Measurements from ENCODE around the gene DGKH. TPM values are rescaled to one million over a fixed set of nuclear protein-coding genes. Genes with fewer than 3 reads are reported as not detected.

The DGKH gene
- total and polyA plus RNA-seq, 2 of the 13 experiments (the other 11 are each of a cell fraction or from before 2014, with no cell fraction given), result 0.01 to 0.13 TPM

DNA sequence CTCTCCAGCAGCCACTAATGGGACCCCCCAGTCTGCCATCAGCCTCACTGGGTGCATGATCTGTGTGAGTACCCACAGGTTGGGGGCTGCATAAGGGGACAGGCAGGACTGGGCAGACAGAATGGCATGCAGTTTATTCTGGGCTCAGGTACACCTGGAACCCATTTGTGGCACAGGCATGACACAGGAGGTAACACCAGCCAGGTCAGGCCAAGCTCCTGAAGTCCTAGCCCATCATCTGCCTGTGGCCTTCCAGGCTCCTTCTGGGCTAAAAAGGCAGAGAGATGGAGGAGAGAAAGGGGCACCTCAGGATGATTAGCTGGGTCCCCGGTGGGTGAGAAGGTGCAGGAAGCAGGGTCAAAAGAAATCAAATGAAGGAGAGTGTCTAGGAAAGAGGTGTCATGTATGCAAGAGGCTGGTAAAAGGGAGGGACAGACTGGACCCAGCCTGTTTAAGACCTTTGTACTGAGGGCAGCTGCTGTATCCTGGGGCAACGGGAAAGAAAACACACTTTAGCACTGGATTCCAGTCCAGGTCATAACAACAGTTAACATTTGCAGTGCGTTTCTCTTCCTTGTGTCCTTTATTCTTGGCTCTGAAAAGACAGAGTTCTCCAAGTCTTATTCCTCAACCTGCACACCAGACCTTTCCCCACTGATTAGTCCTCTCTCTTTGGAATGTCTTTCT is 20.2 kb upstream of the DGKH start (continued):
- TF ChIP-seq, protein P1, sequence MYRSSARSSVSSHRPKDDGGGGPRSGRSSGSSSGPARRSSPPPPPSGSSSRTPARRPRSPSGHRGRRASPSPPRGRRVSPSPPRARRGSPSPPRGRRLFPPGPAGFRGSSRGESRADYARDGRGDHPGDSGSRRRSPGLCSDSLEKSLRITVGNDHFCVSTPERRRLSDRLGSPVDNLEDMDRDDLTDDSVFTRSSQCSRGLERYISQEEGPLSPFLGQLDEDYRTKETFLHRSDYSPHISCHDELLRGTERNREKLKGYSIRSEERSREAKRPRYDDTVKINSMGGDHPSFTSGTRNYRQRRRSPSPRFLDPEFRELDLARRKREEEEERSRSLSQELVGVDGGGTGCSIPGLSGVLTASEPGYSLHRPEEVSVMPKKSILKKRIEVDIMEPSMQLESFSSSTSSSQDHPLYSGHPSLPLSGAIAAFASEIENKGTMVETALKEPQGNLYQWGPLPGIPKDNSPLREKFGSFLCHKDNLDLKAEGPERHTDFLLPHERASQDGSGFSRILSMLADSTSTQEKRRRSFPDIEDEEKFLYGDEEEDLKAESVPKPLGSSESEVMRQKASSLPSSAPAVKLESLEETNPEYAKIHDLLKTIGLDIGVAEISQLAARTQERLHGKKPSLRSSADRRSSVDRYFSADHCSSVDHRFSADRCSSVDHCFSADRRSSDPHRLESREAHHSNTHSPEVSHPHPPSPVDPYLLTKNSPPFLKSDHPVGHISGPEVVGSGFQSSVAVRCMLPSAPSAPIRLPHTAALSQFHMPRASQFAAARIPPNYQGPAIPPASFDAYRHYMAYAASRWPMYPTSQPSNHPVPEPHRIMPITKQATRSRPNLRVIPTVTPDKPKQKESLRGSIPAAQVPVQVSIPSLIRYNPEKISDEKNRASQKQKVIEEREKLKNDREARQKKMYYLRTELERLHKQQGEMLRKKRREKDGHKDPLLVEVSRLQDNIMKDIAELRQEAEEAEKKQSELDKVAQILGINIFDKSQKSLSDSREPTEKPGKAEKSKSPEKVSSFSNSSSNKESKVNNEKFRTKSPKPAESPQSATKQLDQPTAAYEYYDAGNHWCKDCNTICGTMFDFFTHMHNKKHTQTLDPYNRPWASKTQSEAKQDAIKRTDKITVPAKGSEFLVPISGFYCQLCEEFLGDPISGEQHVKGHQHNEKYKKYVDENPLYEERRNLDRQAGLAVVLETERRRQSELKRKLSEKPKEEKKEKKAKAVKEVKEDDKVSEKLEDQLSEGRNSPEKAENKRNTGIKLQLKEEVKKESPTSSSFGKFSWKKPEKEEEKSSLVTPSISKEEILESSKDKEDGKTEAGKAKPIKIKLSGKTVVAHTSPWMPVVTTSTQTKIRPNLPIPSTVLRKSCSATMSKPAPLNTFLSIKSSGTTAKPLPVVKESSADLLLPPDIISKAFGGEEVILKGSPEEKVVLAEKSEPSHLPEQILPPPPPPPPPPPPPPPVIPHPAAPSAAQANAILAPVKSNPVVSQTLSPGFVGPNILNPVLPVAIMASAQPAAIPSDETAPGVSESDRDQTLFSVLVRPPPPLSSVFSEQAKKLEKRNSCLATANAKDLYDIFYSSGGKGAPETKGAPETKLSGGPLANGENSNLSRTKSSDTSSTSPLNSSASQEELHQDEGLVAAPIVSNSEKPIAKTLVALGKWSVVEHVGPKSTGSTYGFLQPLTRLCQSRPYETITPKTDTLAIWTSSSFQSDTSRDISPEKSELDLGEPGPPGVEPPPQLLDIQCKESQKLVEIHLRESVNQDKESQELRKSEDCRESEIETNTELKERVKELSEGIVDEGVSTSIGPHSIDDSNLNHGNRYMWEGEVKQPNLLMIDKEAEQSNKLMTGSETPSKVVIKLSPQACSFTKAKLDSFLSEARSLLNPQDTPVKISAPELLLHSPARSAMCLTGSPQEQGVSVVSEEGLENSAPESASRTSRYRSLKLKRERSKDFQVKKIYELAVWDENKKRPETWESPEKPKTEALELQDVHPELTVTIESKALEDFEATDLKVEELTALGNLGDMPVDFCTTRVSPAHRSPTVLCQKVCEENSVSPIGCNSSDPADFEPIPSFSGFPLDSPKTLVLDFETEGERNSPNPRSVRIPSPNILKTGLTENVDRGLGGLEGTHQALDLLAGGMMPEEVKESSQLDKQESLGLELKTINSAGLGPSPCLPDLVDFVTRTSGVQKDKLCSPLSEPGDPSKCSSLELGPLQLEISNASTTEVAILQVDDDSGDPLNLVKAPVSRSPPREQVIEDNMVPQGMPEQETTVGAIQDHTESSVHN (CRISPR knock-in tag; IDR thresholded peaks at IDR 0.05), result no peak
- TF ChIP-seq ZNF816 (CRISPR knock-in tag; IDR thresholded peaks at IDR 0.05; ENCODE audit: borderline replicate concordance) (no peak), ELF3 (CRISPR knock-in tag; IDR thresholded peaks at IDR 0.05) (peak; percentile 61; the same call in 1 of the 2 replicates), NR2F2 (IDR thresholded peaks at IDR 0.05; ENCODE audit: borderline replicate concordance, low read depth) (no peak), ZNF687 (CRISPR knock-in tag; IDR thresholded peaks at IDR 0.05) (no peak), RXRB (CRISPR knock-in tag; IDR thresholded peaks at IDR 0.05; ENCODE audit: borderline replicate concordance) (no peak), ZNF773 (CRISPR knock-in tag; IDR thresholded peaks at IDR 0.05; ENCODE audit: borderline replicate concordance) (no peak), SIN3B (IDR thresholded peaks at IDR 0.05; ENCODE audit: low read length) (no peak), FOXO1 (CRISPR knock-in tag; IDR thresholded peaks at IDR 0.05) (no peak; the same call in 1 of the 2 replicates), THAP11 (CRISPR knock-in tag; IDR thresholded peaks at IDR 0.05) (no peak), ATM (IDR thresholded peaks at IDR 0.05; ENCODE audit: borderline replicate concordance) (no peak), MEIS1 (CRISPR knock-in tag; IDR thresholded peaks at IDR 0.05; ENCODE audit: borderline replicate concordance) (no peak)
- TF ChIP-seq, protein P2, sequence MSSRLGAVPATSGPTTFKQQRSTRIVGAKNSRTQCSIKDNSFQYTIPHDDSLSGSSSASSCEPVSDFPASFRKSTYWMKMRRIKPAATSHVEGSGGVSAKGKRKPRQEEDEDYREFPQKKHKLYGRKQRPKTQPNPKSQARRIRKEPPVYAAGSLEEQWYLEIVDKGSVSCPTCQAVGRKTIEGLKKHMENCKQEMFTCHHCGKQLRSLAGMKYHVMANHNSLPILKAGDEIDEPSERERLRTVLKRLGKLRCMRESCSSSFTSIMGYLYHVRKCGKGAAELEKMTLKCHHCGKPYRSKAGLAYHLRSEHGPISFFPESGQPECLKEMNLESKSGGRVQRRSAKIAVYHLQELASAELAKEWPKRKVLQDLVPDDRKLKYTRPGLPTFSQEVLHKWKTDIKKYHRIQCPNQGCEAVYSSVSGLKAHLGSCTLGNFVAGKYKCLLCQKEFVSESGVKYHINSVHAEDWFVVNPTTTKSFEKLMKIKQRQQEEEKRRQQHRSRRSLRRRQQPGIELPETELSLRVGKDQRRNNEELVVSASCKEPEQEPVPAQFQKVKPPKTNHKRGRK (CRISPR knock-in tag; IDR thresholded peaks at IDR 0.05), result no peak
